Astrocyte of the spinal cord (primary cell): Measurements from ENCODE around the gene PRKAG2.

Experiments used
- DNase-seq: peaks from one replicate; pipeline ENCODE4 v3.0.0; 2011; ENCODE audit warnings: low read depth, low spot score
- H3K4me3 ChIP-seq: 2 replicates; pipeline ENCODE4 v1.5.1; 2011; ENCODE audit warnings: low read depth, mild to moderate bottlenecking, low read length, moderate library complexity
- in situ Hi-C: cut with HindIII; loops from 2 replicates; pipeline ENCODE4 v1.10.0; 2017; ENCODE audit warnings: low sequenced_read_pairs
- TF ChIP-seq, protein P1 (sequence below): IDR thresholded peaks from 2 replicates; pipeline ENCODE4 v1.5.1; 2012; ENCODE audit warnings: low read depth, mild to moderate bottlenecking, low read length, inconsistent platforms

PRKAG2 gene

GRCh38 chr7:151658778-151659177 is 218.1 kb downstream of the PRKAG2 start:
- TF ChIP-seq, protein P1, sequence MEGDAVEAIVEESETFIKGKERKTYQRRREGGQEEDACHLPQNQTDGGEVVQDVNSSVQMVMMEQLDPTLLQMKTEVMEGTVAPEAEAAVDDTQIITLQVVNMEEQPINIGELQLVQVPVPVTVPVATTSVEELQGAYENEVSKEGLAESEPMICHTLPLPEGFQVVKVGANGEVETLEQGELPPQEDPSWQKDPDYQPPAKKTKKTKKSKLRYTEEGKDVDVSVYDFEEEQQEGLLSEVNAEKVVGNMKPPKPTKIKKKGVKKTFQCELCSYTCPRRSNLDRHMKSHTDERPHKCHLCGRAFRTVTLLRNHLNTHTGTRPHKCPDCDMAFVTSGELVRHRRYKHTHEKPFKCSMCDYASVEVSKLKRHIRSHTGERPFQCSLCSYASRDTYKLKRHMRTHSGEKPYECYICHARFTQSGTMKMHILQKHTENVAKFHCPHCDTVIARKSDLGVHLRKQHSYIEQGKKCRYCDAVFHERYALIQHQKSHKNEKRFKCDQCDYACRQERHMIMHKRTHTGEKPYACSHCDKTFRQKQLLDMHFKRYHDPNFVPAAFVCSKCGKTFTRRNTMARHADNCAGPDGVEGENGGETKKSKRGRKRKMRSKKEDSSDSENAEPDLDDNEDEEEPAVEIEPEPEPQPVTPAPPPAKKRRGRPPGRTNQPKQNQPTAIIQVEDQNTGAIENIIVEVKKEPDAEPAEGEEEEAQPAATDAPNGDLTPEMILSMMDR = no peak

GRCh38 chr7:151657173-151657572 is 219.7 kb downstream of the PRKAG2 start:
- no peak overlapping the region for H3K4me3 ChIP-seq
- in situ Hi-C loops = no loop called here
- DNase-seq = no peak
- TF ChIP-seq, protein P1 = no peak

More at GRCh38 chr7:151658778-151659177, 218.1 kb downstream of the PRKAG2 start:
- in situ Hi-C loops = no loop called here
- no peak overlapping the region for H3K4me3 ChIP-seq
- DNase-seq = no peak

GRCh38 chr7:151655555-151655954 is 221.4 kb downstream of the PRKAG2 start:
- in situ Hi-C loops = no loop called here
- TF ChIP-seq, protein P1 = no peak
- no peak overlapping the region for H3K4me3 ChIP-seq
- DNase-seq = no peak

- no peak for DNase-seq
- no peak overlapping the region for H3K4me3 ChIP-seq
- TF ChIP-seq, protein P1 = no peak
These were observed 224.8 kb downstream of the PRKAG2 start for GRCh38 chr7:151652111-151652510.

GRCh38 chr7:151650161-151650560 is 226.8 kb downstream of the PRKAG2 start:
- TF ChIP-seq, protein P1 = no peak
- in situ Hi-C loops = no loop called here
- no peak overlapping the region for H3K4me3 ChIP-seq
- no peak for DNase-seq

More at GRCh38 chr7:151652111-151652510, 224.8 kb downstream of the PRKAG2 start:
- in situ Hi-C loops = no loop called here

DNA sequence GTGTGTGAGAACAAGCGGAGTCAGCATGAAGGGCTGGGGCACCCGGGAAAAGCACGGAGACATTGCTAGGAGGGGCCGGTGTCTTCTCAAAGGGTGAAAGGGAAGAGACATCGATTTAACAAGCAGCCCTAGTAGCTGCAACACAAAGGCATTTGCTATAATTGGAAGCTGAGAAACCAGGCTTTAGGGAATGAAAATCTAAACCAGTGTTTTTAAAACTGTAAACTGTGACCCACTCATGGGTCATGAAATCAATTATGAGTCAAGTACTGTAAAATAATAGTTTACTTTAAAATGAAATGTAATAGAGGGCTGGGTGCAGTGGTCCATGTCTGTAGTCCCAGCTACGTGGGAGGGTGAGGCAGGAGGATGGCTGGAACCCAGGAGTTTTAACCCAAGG is 228.5 kb downstream of the PRKAG2 start:
- in situ Hi-C loops = no loop called here
- DNase-seq = no peak
- TF ChIP-seq, protein P1 = no peak
- no peak overlapping the region for H3K4me3 ChIP-seq

DNA sequence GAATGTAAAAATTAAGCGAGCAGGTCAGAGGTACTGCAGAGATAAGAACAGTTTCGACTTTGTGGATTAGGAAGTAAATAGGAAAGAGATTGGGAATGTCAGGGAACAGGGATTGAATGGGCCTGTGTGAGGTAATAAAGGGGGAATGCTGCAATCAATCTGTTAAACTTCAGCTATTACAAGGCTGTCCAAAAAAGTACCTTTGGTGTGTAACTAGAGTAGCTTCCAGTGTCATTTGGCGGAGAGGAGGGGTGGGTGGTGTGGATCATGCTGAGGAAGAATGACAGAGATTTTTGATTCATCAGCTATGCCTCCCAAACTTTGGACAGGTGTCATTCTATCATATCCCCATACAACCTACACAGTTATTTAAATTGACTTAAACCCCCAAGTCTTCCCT is 229.0 kb downstream of the PRKAG2 start:
- TF ChIP-seq, protein P1 = no peak
- no peak overlapping the region for H3K4me3 ChIP-seq
- in situ Hi-C loops = no loop called here
- DNase-seq = no peak
